Measurements from ENCODE around the gene RPS3.

GRCh38 chr11:75421035-75421602, 21.8 kb downstream of the RPS3 start:
- TF ChIP-seq CTCF (IDR thresholded peaks at IDR 0.05) (no peak), EZH2 (IDR thresholded peaks at IDR 0.05; ENCODE audit: borderline replicate concordance, insufficient read depth, low read depth, low read length, poor library complexity, severe bottlenecking) (no peak)
